Measurements from ENCODE around the gene KRTAP2-3.
"Not testable (repeated sequence)": the region's sequence is repeated elsewhere in the genome, so short reads cannot be mapped to it uniquely, and the experiment has no call there.

DNA sequence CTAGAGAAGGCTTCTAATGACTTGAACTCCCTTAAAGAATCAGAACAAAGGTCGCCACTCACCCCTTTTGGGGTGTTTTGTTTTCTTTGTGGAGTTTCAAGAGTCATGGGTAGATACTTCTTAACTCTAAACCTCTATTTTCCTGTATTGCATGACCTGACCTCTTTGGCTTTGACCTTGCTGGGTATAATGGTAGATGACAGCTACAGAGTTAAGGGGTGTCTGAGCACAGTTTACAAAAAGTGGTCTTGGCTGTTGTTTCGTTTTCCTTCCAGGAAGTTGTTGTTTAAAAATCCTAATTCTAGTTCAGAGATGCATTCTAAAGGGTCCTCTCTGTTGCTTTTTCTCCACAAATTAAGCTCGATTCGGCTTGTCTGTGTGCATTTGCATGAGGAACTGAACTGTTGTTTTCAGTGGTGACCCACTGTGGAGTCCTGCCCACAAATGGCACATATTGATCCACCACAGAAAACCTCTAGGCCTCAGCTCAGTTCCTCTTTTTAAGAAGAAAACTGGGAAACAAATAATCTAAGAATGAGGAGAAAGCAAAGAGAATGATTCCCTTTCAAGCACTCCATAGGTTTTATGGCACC lies 28.9 kb upstream of the KRTAP2-3 start:
- TF ChIP-seq, protein P1, sequence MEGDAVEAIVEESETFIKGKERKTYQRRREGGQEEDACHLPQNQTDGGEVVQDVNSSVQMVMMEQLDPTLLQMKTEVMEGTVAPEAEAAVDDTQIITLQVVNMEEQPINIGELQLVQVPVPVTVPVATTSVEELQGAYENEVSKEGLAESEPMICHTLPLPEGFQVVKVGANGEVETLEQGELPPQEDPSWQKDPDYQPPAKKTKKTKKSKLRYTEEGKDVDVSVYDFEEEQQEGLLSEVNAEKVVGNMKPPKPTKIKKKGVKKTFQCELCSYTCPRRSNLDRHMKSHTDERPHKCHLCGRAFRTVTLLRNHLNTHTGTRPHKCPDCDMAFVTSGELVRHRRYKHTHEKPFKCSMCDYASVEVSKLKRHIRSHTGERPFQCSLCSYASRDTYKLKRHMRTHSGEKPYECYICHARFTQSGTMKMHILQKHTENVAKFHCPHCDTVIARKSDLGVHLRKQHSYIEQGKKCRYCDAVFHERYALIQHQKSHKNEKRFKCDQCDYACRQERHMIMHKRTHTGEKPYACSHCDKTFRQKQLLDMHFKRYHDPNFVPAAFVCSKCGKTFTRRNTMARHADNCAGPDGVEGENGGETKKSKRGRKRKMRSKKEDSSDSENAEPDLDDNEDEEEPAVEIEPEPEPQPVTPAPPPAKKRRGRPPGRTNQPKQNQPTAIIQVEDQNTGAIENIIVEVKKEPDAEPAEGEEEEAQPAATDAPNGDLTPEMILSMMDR (conservative IDR thresholded peaks at IDR 0.05; ENCODE audit: low read depth, low read length): not testable (repeated sequence)
- not testable (repeated sequence) for TF ChIP-seq SMC3 (IDR thresholded peaks at IDR 0.05; ENCODE audit: low read depth, low read length); POLR2A (IDR thresholded peaks at IDR 0.05; ENCODE audit: low read depth, low read length); RCOR1 (IDR thresholded peaks at IDR 0.05; ENCODE audit: insufficient replicate concordance, low read length); RAD21 (IDR thresholded peaks at IDR 0.05; ENCODE audit: low read length); FOS (IDR thresholded peaks at IDR 0.05; ENCODE audit: low read depth, low read length); MAFK (IDR thresholded peaks at IDR 0.05; ENCODE audit: low read depth, low read length); CEBPB (IDR thresholded peaks at IDR 0.05; ENCODE audit: low read depth, low read length); CHD1 (IDR thresholded peaks at IDR 0.05; ENCODE audit: low read depth, low read length); MAZ (IDR thresholded peaks at IDR 0.05; ENCODE audit: borderline replicate concordance, low read depth, low read length); RFX5 (IDR thresholded peaks at IDR 0.05; ENCODE audit: low read depth, low read length); MXI1 (IDR thresholded peaks at IDR 0.05; ENCODE audit: borderline replicate concordance, low read depth, low read length)
- TF ChIP-seq, protein P2, sequence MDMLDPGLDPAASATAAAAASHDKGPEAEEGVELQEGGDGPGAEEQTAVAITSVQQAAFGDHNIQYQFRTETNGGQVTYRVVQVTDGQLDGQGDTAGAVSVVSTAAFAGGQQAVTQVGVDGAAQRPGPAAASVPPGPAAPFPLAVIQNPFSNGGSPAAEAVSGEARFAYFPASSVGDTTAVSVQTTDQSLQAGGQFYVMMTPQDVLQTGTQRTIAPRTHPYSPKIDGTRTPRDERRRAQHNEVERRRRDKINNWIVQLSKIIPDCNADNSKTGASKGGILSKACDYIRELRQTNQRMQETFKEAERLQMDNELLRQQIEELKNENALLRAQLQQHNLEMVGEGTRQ (IDR thresholded peaks at IDR 0.05; ENCODE audit: low read depth, low read length): not testable (repeated sequence)
- TF ChIP-seq, protein P3, sequence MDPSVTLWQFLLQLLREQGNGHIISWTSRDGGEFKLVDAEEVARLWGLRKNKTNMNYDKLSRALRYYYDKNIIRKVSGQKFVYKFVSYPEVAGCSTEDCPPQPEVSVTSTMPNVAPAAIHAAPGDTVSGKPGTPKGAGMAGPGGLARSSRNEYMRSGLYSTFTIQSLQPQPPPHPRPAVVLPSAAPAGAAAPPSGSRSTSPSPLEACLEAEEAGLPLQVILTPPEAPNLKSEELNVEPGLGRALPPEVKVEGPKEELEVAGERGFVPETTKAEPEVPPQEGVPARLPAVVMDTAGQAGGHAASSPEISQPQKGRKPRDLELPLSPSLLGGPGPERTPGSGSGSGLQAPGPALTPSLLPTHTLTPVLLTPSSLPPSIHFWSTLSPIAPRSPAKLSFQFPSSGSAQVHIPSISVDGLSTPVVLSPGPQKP (IDR thresholded peaks at IDR 0.05; ENCODE audit: borderline replicate concordance, low read depth, low read length): not testable (repeated sequence)
